GM12872 (cell line): ENCODE results near the gene KIF11.
A peak's percentile ranks its signal among the peaks of the same experiment; 100 is the strongest.

ENCODE experiments used
- TF ChIP-seq, protein P1 (sequence below): IDR thresholded peaks from 3 replicates; pipeline ENCODE4 v1.5.1; 2011; ENCODE audit warnings: low read depth, mild to moderate bottlenecking, low read length, moderate library complexity; ENCODE audit not compliant: insufficient read depth

The KIF11 gene

GRCh38 chr10:92638037-92638436 lies 45.1 kb downstream of the KIF11 start:
- TF ChIP-seq, protein P1, sequence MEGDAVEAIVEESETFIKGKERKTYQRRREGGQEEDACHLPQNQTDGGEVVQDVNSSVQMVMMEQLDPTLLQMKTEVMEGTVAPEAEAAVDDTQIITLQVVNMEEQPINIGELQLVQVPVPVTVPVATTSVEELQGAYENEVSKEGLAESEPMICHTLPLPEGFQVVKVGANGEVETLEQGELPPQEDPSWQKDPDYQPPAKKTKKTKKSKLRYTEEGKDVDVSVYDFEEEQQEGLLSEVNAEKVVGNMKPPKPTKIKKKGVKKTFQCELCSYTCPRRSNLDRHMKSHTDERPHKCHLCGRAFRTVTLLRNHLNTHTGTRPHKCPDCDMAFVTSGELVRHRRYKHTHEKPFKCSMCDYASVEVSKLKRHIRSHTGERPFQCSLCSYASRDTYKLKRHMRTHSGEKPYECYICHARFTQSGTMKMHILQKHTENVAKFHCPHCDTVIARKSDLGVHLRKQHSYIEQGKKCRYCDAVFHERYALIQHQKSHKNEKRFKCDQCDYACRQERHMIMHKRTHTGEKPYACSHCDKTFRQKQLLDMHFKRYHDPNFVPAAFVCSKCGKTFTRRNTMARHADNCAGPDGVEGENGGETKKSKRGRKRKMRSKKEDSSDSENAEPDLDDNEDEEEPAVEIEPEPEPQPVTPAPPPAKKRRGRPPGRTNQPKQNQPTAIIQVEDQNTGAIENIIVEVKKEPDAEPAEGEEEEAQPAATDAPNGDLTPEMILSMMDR: no peak

- TF ChIP-seq, protein P1: 0 out of 3 replicates have a peak, but pooled peaks have one; percentile 13
Measured at GRCh38 chr10:92640107-92640506, 47.2 kb downstream of the KIF11 start.

DNA sequence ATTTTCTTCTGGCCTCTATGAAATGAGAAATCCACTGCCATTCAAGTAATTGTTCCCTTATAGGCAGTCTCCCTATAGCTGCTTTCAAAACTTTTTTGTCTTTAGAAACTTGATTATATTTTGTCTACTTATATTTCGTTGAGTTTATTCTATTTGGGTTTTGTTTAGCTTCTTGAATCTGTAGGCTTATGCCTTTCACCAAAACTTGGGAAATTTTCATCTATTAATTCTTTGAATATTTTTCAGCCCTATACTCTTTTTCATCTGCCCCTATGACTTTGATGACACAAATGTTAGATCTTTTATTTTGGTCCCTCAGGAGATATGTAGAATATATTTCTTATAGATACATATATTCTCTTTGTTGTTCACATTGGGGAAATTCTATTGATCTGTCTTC lies 48.6 kb downstream of the KIF11 start:
- TF ChIP-seq, protein P1: no peak

DNA sequence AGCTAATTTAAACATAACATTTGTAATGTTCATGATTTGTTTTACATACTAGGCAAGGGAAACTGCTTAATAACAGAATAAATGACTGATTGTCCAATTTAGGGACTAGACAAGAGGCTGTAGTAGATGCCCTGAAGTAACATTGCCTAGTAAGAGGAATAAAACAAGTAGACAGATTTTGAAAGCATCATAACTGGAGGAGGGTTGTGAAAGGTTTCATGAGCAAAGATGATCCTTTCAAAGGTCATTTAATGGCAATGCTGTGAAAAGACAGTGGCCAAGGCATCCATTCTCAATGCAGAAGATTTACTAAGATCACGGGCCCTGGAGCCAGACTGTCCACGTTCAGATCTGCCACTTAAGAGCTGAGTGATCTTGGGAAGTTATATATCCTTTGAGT lies 52.0 kb downstream of the KIF11 start:
- TF ChIP-seq, protein P1: no peak

GRCh38 chr10:92655426-92655825 lies 62.5 kb downstream of the KIF11 start:
- TF ChIP-seq, protein P1: no peak

DNA sequence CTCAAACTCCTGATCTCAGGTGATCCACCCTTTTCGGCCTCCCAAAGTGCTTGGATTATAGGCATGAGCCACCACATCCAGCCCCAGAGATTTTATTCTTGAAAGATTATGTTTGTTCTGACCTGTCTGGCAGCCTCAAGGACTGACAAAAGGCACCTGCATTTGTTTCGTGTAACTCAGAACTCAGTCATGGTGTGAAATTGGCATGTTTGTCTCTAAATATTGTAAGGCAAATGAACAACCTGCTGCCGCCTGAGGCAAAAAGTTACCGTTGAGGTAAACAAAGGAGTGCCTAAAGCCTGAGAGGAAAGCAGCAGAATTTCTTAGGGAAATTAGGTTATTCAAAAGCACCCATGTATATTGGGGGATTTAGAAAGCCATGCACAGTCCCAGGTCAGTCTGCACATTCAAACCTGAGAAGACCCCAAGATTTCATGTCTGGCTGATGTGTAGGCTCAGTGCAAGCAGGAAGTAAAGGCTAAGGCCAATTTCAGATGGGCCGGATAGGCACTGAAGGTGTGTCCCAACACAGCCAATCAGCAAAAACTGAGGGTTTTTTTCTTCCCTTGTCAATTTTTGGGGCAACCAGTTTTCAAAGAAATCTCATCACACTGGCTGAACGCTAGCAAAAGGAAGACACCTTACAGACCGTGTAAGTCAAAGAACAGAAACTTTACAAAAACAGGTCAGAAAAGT lies 63.5 kb downstream of the KIF11 start:
- TF ChIP-seq, protein P1: no peak

DNA sequence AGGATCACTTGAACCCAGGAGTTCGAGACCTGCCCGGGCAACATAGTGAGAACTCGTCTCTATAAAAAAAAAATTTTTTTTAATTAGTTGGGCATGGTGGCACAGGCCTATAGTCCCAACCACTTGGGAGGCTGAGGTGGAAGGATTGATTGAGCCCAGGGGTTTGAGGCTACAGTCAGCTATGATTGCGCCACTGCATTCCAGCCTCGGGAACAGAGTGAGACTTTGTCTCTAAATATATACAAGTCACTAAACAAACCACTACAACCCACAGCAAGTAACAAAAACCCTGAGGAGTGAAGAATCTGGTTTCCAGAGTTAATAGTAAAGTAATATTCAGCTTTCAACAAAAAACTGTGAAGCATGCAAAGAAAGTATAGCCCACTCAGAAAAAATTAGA lies 64.1 kb downstream of the KIF11 start:
- TF ChIP-seq, protein P1: no peak

DNA sequence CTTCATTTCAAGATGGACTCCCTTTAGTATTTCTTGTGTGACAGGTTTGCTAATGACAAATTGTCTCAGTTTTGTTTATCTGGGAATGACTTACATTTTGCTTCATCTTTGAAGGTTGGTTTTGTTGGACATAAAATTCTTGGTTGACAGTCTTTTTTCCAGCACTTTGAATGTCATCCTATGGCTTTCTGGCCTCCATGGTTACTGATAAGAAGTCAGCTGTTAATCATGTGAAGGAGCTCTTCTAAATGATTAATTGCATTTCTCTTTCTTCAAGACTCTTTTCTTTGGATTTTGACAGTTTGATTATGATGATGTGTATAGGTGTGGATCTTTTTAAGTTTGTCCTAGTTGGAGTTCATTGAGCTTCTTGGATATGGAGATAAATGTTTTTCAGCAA lies 69.9 kb downstream of the KIF11 start:
- TF ChIP-seq, protein P1: no peak
